HEK293T (cell line): Measurements from ENCODE around the gene GJD2.

Experiments used
- CTCF ChIA-PET: fragments of 350-600 bp; formaldehyde crosslinking; extraction: SDS; loops from one replicate; lab custom pipeline; 2021; ENCODE audit warnings: antibody characterized with exemption, inconsistent platforms; lab: Yijun Ruan, JAX
- POLR2A ChIA-PET: fragments of 350-600 bp; formaldehyde crosslinking; extraction: SDS; loops from one replicate; lab custom pipeline; 2020; ENCODE audit warnings: antibody characterized with exemption, inconsistent platforms; lab: Yijun Ruan, JAX
- DNase-seq: peaks from one replicate; pipeline ENCODE4 v3.0.0; 2012; ENCODE audit warnings: mixed read lengths; ENCODE audit errors: extremely low spot score
- ARNT ChIP-seq: fragments of 450-650 bp; IDR thresholded peaks from 2 replicates; pipeline ENCODE4 v1.6.1; 2017; ENCODE audit warnings: mild to moderate bottlenecking
- BHLHE40 ChIP-seq: fragments of 450-650 bp; IDR thresholded peaks from 2 replicates; pipeline ENCODE4 v1.6.1; 2016; ENCODE audit warnings: mild to moderate bottlenecking, moderate library complexity, borderline replicate concordance
- CTBP1 ChIP-seq: fragments of 450-650 bp; IDR thresholded peaks from 2 replicates; pipeline ENCODE4 v1.6.1; 2016; ENCODE audit warnings: borderline replicate concordance
- ELF4 ChIP-seq: fragments of 450-650 bp; IDR thresholded peaks from 2 replicates; pipeline ENCODE4 v1.6.1; 2017; ENCODE audit warnings: antibody characterized with exemption
- FOXA1 ChIP-seq: fragments of 450-650 bp; IDR thresholded peaks from 2 replicates; pipeline ENCODE4 v1.6.1; 2016; ENCODE audit warnings: mild to moderate bottlenecking
- FOXK2 ChIP-seq: fragments of 450-650 bp; IDR thresholded peaks from 2 replicates; pipeline ENCODE4 v1.6.1; 2016; ENCODE audit warnings: mild to moderate bottlenecking
- FOXM1 ChIP-seq: fragments of 450-650 bp; IDR thresholded peaks from 2 replicates; pipeline ENCODE4 v1.6.1; 2017; ENCODE audit warnings: mild to moderate bottlenecking, borderline replicate concordance
- HDGF ChIP-seq: fragments of 450-650 bp; IDR thresholded peaks from 2 replicates; pipeline ENCODE4 v1.6.1; 2017; ENCODE audit warnings: antibody characterized with exemption, borderline replicate concordance
- L3MBTL2 ChIP-seq: fragments of 450-650 bp; conservative IDR thresholded peaks from 2 replicates; pipeline ENCODE4 v1.6.1; 2016; ENCODE audit warnings: mild to moderate bottlenecking
- LEF1 ChIP-seq: fragments of 450-650 bp; IDR thresholded peaks from 2 replicates; pipeline ENCODE4 v1.6.1; 2017; ENCODE audit warnings: mild to moderate bottlenecking, borderline replicate concordance
- NFRKB ChIP-seq: fragments of 450-650 bp; IDR thresholded peaks from 2 replicates; pipeline ENCODE4 v1.6.1; 2016; ENCODE audit warnings: mild to moderate bottlenecking, moderate library complexity
- SP1 ChIP-seq: fragments of 450-650 bp; IDR thresholded peaks from 2 replicates; pipeline ENCODE4 v1.6.1; 2017
- SUZ12 ChIP-seq: fragments of 450-650 bp; IDR thresholded peaks from 2 replicates; pipeline ENCODE4 v1.6.1; 2016; ENCODE audit warnings: mild to moderate bottlenecking
- TARDBP ChIP-seq: fragments of 450-650 bp; IDR thresholded peaks from 2 replicates; pipeline ENCODE4 v1.6.1; 2016
- ZNF384 ChIP-seq: fragments of 450-650 bp; IDR thresholded peaks from 2 replicates; pipeline ENCODE4 v1.6.1; 2016
- TF ChIP-seq, protein P1 (sequence below): fragments of 450-650 bp; IDR thresholded peaks from 2 replicates; pipeline ENCODE4 v1.6.1; 2016

GJD2 gene

DNA sequence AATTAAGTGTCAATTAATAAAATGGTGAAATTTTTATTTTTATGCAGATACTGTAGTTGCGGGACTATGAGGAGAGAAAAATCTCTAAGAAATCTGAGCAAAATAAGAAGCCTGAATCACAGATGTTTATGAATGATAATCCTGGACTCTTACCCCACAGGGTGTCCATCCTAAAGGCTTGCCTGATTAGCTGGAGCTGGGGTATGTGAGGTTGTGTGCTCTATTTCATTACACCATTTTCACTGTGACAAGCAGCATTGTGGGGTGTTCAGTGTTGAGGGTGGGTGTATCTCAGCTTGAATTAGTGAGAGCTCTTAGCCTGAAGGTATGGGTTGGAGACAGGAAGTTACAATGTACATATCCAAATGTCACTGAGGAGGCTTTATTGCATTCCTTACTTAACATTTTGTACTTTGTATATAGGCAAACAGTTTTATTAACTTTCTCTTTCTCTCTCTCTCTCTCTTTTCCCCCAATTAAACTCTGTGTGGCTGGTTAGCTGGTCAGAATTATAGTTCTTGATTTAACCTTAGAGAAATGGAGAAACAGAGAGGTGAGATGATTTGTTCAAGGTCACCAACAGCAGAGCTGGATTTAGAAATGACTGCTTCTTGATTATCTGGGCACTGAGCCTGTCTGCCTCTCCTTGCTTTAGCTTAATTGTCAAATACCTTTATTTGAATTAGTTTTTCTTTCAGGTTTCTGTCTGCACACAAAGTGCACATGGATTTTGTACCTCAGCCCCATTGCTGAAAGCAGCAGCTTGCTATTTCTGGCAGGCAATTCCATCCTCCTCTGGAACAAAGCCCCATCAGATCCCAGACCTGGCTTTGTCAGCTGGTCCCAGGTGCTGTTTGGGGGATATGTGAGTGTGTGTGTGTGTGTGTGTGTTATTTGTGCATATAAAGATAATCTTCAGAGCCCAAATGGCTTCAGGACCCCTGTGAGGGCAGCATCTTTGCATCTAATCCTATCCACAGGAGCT is 35.8 kb downstream of the GJD2 start:
- no peak for DNase-seq
- TF ChIP-seq FOXK2 (no peak), SUZ12 (no peak), BHLHE40 (no peak), ZNF384 (no peak), TARDBP (no peak), FOXM1 (no peak), SP1 (no peak), ARNT (no peak), ELF4 (no peak), FOXA1 (no peak), CTBP1 (no peak), LEF1 (no peak), L3MBTL2 (no peak), HDGF (no peak), NFRKB (no peak)
- TF ChIP-seq, protein P1, sequence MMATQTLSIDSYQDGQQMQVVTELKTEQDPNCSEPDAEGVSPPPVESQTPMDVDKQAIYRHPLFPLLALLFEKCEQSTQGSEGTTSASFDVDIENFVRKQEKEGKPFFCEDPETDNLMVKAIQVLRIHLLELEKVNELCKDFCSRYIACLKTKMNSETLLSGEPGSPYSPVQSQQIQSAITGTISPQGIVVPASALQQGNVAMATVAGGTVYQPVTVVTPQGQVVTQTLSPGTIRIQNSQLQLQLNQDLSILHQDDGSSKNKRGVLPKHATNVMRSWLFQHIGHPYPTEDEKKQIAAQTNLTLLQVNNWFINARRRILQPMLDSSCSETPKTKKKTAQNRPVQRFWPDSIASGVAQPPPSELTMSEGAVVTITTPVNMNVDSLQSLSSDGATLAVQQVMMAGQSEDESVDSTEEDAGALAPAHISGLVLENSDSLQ = no peak
- CTCF ChIA-PET = interaction anchor here (2.9 kb wide), 1 partner anchor 10 kb away, joined by 10 read pairs; no protein-coding TSS in a partner anchor
- POLR2A ChIA-PET = no interaction called here

DNA sequence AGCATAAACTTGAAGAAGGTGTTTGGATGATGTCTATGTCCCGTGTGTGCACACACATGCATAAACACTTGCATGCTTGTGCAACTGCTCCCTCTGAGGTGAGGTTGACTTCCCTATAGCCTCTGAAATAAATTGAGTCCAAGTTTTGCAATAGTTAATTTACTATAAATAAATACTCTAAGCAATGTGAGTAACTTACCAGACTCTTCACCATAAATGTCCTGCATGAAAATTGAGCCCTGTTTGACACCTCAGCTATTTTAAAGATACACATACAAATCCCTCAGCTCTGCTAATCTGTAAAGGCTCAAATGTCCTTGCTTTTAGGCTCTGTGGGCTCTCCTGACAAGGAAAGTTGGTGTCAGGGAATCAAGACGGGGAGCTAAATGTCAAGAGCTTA is 37.1 kb downstream of the GJD2 start:
- POLR2A ChIA-PET = no interaction called here
- no peak for DNase-seq
- no peak for TF ChIP-seq LEF1
- TF ChIP-seq TARDBP = no peak
- no peak for TF ChIP-seq CTBP1
- TF ChIP-seq FOXK2 = no peak
- TF ChIP-seq L3MBTL2 = no peak
- no peak for TF ChIP-seq ARNT
- no peak for TF ChIP-seq SUZ12
- TF ChIP-seq, protein P1 = no peak
- no peak for TF ChIP-seq FOXM1
- no peak for TF ChIP-seq HDGF
- no peak for TF ChIP-seq NFRKB
- CTCF ChIA-PET = interaction anchor here (2.9 kb wide), 1 partner anchor 9 kb away, joined by 10 read pairs; no protein-coding TSS in a partner anchor

DNA sequence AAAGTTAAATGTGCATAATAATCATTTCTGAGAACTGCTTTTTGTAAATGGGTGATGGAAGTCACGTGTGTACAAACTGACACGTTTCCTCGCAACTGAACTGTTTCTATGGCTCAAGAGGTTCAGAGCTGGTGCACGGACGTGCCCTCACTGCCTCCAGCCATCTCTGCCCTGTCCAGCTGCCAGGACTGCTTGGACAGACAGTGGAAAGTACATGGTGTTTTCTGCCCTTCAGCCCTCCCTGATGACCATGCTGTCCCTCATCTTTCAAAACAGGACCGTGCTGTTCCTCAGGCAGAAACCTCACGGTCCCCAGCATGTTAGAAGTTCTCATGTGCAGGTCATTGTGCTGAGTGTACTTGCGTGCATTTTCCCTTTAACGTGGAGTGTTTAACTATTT is 38.7 kb downstream of the GJD2 start:
- POLR2A ChIA-PET = no interaction called here
- CTCF ChIA-PET = no interaction called here
- TF ChIP-seq CTBP1 (no peak), FOXM1 (no peak), ZNF384 (no peak), LEF1 (no peak), TARDBP (no peak), BHLHE40 (no peak), ARNT (no peak), L3MBTL2 (no peak), SP1 (no peak), HDGF (no peak), FOXA1 (no peak), ELF4 (no peak), FOXK2 (no peak), NFRKB (no peak), SUZ12 (no peak)
- TF ChIP-seq, protein P1 = no peak
- no peak for DNase-seq

DNA sequence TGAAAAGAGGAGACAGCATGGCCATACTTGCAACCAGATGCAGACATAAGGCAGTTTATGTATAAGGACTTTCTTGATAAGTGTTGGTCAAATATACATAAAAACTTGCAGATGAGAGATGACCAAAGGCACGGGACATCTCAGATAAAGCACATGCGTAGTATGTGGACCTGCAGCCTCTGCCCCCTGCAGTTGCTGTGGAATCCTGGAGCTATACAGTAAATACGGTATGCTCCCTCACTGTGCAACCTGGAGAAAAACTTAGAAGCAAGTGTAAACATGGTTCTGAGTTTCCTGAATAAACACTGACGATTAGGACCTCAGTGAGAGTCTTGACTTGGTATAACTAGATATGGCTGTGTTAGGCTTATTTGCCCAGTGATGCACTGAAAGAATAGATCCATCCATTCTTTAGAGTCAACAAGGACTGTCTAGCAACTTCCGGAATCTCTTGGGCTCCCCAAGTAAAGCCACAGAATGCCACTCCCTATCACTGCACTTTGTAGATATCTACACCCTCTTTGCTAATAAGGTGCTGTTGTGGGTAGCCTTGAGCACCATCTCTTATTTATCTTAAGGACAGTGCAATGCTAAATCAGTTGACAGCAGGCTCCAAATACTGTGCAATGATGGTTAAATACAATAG is 40.2 kb downstream of the GJD2 start:
- no peak for DNase-seq
- CTCF ChIA-PET = no interaction called here
- no peak for TF ChIP-seq LEF1
- TF ChIP-seq TARDBP = no peak
- no peak for TF ChIP-seq SP1
- TF ChIP-seq ELF4 = no peak
- no peak for TF ChIP-seq CTBP1
- TF ChIP-seq, protein P1 = no peak
- no peak for TF ChIP-seq HDGF
- POLR2A ChIA-PET = no interaction called here

DNA sequence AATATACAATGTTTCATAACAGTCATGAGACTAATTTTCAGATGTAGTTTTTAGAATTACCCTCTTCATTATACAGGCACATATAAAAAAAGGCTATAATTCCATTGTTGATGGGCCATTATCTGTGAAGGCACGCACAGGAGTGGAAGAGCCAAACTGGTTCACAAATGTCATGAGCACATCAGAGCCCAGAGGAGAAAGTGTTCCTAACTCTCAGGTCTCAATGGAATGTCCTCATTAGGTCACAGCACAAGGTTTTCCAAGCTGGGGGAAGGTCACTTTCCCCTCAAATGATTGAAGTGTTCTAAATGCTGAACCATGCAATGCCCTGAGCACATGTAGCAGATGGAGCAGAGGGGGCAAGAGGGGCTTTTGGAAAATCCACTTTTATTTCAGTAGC is 41.2 kb downstream of the GJD2 start:
- no peak for DNase-seq
- ChIA-PET CTCF (no interaction called here), POLR2A (no interaction called here)
- no peak for TF ChIP-seq ZNF384
- no peak for TF ChIP-seq SP1
- TF ChIP-seq, protein P1 = no peak
- TF ChIP-seq SUZ12 = no peak
- TF ChIP-seq BHLHE40 = no peak
- TF ChIP-seq L3MBTL2 = no peak
- no peak for TF ChIP-seq ELF4
